SJSA1 (cell line): ENCODE measurements around the gene CDC45. TPM values are rescaled to one million over a fixed set of nuclear protein-coding genes. Genes with fewer than 3 reads are reported as not detected.

Experiments
- DNase-seq, 2 experiments: peaks; one replicate each; pipeline ENCODE4 v3.0.0-alpha.2; 2015 to 2020; ENCODE audit warnings: low spot score in 2 of 2, low read depth in 1 of 2
- H3K27ac ChIP-seq: fragments of 250-450 bp; sonication (Bioruptor Pico); 2 replicates; pipeline ENCODE4 v1.5.1; 2020; ENCODE audit warnings: mild to moderate bottlenecking, moderate library complexity
- H3K27me3 ChIP-seq: fragments of 250-450 bp; sonication (Bioruptor Pico); replicated peaks from 2 replicates; pipeline ENCODE4 v1.5.1; 2020; ENCODE audit warnings: mild to moderate bottlenecking, moderate library complexity
- H3K36me3 ChIP-seq: fragments of 250-450 bp; sonication (Bioruptor Pico); 2 replicates; pipeline ENCODE4 v1.5.1; 2020; ENCODE audit warnings: mild to moderate bottlenecking
- H3K4me1 ChIP-seq: fragments of 250-450 bp; sonication (Bioruptor Pico); replicated peaks from 2 replicates; pipeline ENCODE4 v1.6.1; 2021; ENCODE audit warnings: mild to moderate bottlenecking
- H3K4me3 ChIP-seq: fragments of 250-450 bp; sonication (Bioruptor Pico); 2 replicates; pipeline ENCODE4 v1.5.1; 2020; ENCODE audit warnings: mild to moderate bottlenecking
- H3K9me3 ChIP-seq: fragments of 250-450 bp; sonication (Bioruptor Pico); replicated peaks from 2 replicates; pipeline ENCODE4 v1.5.1; 2020; ENCODE audit warnings: mild to moderate bottlenecking
- total RNA-seq: library from RNA; depleted of rRNA; stranded (reverse); fragments of >200 nt; shearing (Covaris generic); gene quantifications from 2 replicates; pipeline ENCODE4 v1.2.3, GENCODE V29; 2014

Gene CDC45
- total RNA-seq, 1 experiment from 2014 or later = 72.5 TPM

DNA sequence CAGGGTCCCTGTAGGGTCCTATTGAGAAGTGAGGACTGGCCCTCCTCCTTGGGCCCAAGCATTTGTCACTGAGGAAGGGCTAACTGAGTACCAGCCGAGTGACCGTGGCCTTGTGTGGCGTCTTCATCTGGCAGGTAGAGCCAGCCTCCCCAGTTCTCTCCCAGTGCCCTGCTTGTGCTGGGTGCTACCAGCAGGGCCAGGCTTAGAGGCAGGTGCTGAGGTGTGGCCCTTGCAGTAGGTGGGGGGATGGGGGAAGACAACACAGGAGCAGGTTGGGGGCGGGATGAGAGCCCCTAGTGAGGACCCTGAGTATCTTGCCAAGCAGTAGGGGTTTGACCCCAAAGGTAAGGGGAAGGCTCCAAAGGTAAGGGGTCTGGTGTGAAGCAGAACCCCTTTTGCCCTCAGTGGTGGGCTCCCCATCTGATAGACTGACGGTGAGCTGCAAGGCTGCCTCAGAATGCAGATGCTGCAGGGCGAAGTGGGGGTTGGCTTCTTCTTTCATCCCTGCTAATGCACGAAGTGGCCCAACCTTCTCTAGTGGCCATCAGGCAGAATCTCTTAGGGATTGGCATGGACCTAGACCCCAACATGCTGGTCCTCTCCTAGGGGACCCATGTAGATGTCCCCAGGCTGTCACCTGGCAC, 19.6 kb downstream of the CDC45 start:
- peaks cover 60% of the 10 kb centered on the region for H3K36me3 ChIP-seq
- no peaks in the 10 kb centered on the region for H3K27me3 ChIP-seq
- DNase-seq = no peak
- no peak overlapping the region for H3K4me3 ChIP-seq
- H3K4me1 ChIP-seq = no peaks in the 10 kb centered on the region
- no peaks in the 10 kb centered on the region for H3K9me3 ChIP-seq
- no peak overlapping the region for H3K27ac ChIP-seq

GRCh38 chr22:19499880-19500242, 20.1 kb downstream of the CDC45 start:
- no peak overlapping the region for H3K27ac ChIP-seq
- H3K36me3 ChIP-seq = peaks cover 55% of the 10 kb centered on the region
- H3K4me1 ChIP-seq = no peaks in the 10 kb centered on the region
- H3K9me3 ChIP-seq = no peaks in the 10 kb centered on the region
- DNase-seq = no peak
- no peak overlapping the region for H3K4me3 ChIP-seq
- no peaks in the 10 kb centered on the region for H3K27me3 ChIP-seq

DNA sequence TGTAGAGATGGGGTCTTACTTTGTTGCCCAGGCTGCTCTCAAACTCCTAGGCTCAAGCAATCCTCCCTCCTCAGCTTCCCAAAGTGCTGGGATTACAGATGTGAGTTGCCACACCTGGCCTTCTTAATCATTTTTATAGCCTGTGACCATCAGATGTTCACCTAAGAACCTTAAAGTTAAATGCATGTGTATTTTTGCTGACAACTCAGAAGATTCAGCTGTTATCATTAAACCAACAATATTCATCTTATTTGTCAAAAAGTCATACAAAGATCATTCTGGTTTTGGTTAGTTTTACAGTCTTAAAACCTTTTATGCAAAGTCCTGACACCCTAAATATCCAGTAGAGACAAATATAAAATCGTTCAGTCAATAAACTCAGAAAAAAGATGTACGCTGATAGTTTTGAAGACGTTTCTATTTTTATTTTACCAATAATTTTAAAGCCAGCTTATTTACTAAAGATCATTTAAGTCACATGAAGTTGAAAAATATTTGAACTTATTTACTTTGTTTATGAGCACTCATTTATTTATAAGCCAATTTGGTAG, 22.3 kb downstream of the CDC45 start:
- DNase-seq = no peak

DNA sequence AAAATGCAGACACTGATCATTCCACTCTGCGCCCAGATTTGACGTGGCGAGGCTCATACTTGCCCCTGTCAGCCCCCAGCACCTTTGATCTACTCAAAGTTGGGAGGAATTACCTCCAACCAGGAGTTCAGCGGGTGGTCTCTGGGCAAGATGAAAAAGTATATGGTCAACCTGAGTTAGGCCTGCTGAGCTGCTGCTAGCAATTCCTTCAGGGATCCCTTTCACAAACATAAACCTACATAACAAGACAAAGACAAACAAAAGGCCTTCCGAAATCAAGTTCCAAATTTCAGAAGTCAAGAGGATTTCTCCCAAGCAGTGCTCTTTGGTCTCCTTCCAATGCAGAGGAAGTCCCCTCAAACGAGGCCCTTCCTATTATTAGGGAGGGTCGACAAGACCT, 23.6 kb downstream of the CDC45 start:
- Histone ChIP-seq H3K4me1 (no peaks in the 10 kb centered on the region), H3K27me3 (no peaks in the 10 kb centered on the region), H3K27ac (no peak overlapping the region), H3K36me3 (peaks cover 49% of the 10 kb centered on the region), H3K4me3 (no peak overlapping the region), H3K9me3 (no peaks in the 10 kb centered on the region)
- no peak for DNase-seq

More for the DNA sequence above, 22.3 kb downstream of the CDC45 start:
- no peaks in the 10 kb centered on the region for H3K4me1 ChIP-seq
- H3K27ac ChIP-seq = no peak overlapping the region
- H3K27me3 ChIP-seq = no peaks in the 10 kb centered on the region
- no peaks in the 10 kb centered on the region for H3K9me3 ChIP-seq
- H3K4me3 ChIP-seq = no peak overlapping the region
- H3K36me3 ChIP-seq = peaks cover 48% of the 10 kb centered on the region

GRCh38 chr22:19503869-19504268, 24.1 kb downstream of the CDC45 start:
- no peak overlapping the region for H3K4me3 ChIP-seq

GRCh38 chr22:19504900-19505734, 25.4 kb downstream of the CDC45 start:
- H3K4me3 ChIP-seq = no peak overlapping the region
- H3K36me3 ChIP-seq = peaks cover 46% of the 10 kb centered on the region
- H3K4me1 ChIP-seq = no peaks in the 10 kb centered on the region

More at GRCh38 chr22:19503869-19504268, 24.1 kb downstream of the CDC45 start:
- DNase-seq = no peak
- H3K27me3 ChIP-seq = no peaks in the 10 kb centered on the region
- H3K36me3 ChIP-seq = peaks cover 45% of the 10 kb centered on the region
- no peaks in the 10 kb centered on the region for H3K4me1 ChIP-seq
- no peak overlapping the region for H3K27ac ChIP-seq
- no peaks in the 10 kb centered on the region for H3K9me3 ChIP-seq

GRCh38 chr22:19505735-19506126, 26.0 kb downstream of the CDC45 start:
- peaks cover 50% of the 10 kb centered on the region for H3K36me3 ChIP-seq
- DNase-seq = no peak
- no peak overlapping the region for H3K27ac ChIP-seq
- no peaks in the 10 kb centered on the region for H3K4me1 ChIP-seq
- no peaks in the 10 kb centered on the region for H3K27me3 ChIP-seq
- no peaks in the 10 kb centered on the region for H3K9me3 ChIP-seq
- H3K4me3 ChIP-seq = no peak overlapping the region

More at GRCh38 chr22:19504900-19505734, 25.4 kb downstream of the CDC45 start:
- Histone ChIP-seq H3K27me3 (no peaks in the 10 kb centered on the region), H3K27ac (no peak overlapping the region), H3K9me3 (no peaks in the 10 kb centered on the region)
- DNase-seq = no peak

DNA sequence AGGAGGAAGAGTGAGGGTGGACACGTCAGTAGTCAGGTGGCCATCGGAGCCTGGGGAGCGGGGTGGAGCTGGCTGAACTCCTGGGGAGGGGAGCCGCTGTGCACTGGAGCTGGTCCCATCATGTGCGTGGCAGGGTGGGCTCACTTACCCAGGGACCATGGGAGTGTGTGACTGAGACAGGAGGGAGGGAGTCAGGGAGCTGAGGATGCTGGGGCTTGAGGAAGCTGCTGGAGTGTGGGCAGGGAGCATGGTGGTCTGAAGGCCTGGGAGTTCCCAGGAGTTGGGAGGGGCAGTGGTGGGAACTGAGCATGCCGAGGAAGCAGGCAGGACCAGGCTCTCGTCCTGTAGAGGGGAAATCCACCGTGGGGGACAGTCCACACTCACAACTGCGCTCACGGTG, 26.5 kb downstream of the CDC45 start:
- no peak for DNase-seq
- Histone ChIP-seq H3K36me3 (peaks cover 53% of the 10 kb centered on the region), H3K4me3 (no peak overlapping the region), H3K9me3 (no peaks in the 10 kb centered on the region), H3K27me3 (no peaks in the 10 kb centered on the region), H3K27ac (no peak overlapping the region), H3K4me1 (no peaks in the 10 kb centered on the region)

DNA sequence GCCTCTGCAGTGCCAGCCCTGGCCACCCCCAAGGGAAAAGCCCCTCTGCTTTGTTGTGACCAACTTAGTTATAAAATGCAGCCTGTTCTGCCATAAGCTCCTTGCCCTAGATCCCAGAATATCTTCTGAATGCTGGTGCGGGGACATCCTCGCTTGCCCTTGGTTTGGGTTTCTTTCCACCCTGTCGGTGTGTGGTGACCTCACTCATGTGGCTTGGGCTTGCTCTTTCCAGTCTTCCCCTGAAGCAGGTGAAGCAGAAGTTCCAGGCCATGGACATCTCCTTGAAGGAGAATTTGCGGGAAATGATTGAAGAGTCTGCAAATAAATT, 27.8 kb downstream of the CDC45 start:
- no peaks in the 10 kb centered on the region for H3K9me3 ChIP-seq
- H3K27ac ChIP-seq = no peak overlapping the region
- no peaks in the 10 kb centered on the region for H3K27me3 ChIP-seq
- no peak overlapping the region for H3K4me3 ChIP-seq
- DNase-seq = no peak
- H3K36me3 ChIP-seq = peaks cover 56% of the 10 kb centered on the region
- H3K4me1 ChIP-seq = no peaks in the 10 kb centered on the region

DNA sequence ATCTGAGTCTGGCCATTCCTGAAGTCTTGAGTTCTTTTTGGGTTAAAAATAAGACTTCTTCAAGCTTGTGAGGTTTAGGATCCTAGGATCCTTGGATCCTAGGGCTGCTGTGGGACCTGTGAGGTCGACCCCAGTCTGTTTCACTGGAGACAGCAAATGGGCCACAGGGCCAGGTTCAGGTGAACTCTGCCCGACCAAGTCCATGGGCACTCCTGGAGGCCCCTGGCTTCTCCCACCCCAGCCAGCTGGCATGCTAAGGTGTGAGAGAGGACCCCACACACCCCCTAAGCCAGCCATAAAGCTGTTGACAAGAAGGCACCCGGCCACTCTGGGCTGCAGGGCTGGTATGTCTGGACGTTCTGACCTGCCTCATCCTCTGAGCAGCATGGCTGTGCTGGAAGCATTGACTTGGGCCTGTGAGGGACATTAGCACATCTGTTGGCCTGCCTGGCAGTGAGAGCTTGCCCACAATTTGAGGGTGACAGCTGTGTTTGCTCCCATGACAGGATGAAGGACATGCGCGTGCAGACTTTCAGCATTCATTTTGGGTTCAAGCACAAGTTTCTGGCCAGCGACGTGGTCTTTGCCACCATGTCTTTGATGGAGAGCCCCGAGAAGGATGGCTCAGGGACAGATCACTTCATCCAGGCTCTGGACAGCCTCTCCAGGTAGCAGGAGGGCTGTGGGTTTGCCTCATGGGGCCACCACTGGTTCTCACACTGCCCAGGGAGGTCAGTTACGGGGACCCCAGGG, 28.5 kb downstream of the CDC45 start:
- H3K4me3 ChIP-seq = no peak overlapping the region
- H3K27ac ChIP-seq = no peak overlapping the region
- peaks cover 56% of the 10 kb centered on the region for H3K36me3 ChIP-seq
- H3K9me3 ChIP-seq = no peaks in the 10 kb centered on the region
- DNase-seq = no peak
- H3K27me3 ChIP-seq = no peaks in the 10 kb centered on the region
- no peaks in the 10 kb centered on the region for H3K4me1 ChIP-seq

DNA sequence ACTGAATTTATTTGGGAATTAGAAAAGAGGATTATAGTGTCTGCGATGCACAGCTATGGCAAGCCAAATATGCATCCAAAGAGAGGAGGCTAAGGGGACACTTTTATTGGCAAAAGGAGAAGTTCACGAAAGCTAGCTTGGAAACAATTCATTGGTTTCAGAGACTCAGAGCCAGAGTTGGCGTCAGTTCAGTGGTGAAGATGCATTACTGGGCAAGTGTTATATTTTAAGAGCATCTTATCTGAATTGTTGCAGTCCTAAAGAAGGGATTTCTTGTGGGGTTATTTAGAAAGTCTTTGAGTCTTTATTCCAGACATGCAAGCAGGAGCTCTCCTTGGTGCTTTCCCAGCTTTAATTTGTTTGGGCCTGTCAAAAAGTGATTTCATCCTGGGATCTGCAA, 29.5 kb downstream of the CDC45 start:
- Histone ChIP-seq H3K36me3 (peaks cover 64% of the 10 kb centered on the region), H3K27ac (no peak overlapping the region), H3K4me1 (no peaks in the 10 kb centered on the region), H3K9me3 (no peaks in the 10 kb centered on the region), H3K27me3 (no peaks in the 10 kb centered on the region), H3K4me3 (no peak overlapping the region)
- DNase-seq = no peak

- no peak for DNase-seq
- no peak overlapping the region for H3K27ac ChIP-seq
- no peaks in the 10 kb centered on the region for H3K4me1 ChIP-seq
- H3K9me3 ChIP-seq = no peaks in the 10 kb centered on the region
- peaks cover 71% of the 10 kb centered on the region for H3K36me3 ChIP-seq
- H3K4me3 ChIP-seq = no peak overlapping the region
- H3K27me3 ChIP-seq = no peaks in the 10 kb centered on the region
These were observed 30.2 kb downstream of the CDC45 start for GRCh38 chr22:19509923-19510322.

DNA sequence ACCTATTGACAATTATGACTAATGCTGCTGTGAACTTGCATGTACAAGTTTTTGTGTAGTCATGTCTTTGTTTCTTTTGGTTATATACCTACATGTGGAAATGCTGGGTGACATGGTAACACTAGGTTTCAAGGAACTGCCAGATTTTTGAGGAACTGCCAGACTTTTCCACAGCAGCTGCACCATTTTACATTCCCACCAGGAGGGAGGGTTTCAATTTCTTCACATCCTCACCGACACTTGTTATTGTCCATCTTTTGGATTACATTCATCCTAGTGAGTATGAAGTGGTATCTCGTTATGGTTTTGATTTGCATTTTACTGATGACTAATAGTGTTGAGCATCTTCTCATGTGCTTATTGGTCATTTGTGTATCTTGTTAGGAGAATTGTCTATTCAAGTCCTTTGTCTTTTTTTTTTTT, 31.2 kb downstream of the CDC45 start:
- no peaks in the 10 kb centered on the region for H3K27me3 ChIP-seq
- H3K36me3 ChIP-seq = peaks cover 74% of the 10 kb centered on the region
- H3K4me3 ChIP-seq = no peak overlapping the region
- H3K4me1 ChIP-seq = no peaks in the 10 kb centered on the region
- no peak overlapping the region for H3K27ac ChIP-seq
- no peak for DNase-seq
- no peaks in the 10 kb centered on the region for H3K9me3 ChIP-seq

- Histone ChIP-seq H3K9me3 (no peaks in the 10 kb centered on the region), H3K36me3 (peaks cover 73% of the 10 kb centered on the region), H3K27ac (no peak overlapping the region), H3K4me1 (no peaks in the 10 kb centered on the region), H3K27me3 (no peaks in the 10 kb centered on the region), H3K4me3 (no peak overlapping the region)
- no peak for DNase-seq
These were observed 34.1 kb downstream of the CDC45 start for GRCh38 chr22:19513823-19514222.
